ENCODE measurements around the gene TRAPPC3L.

GRCh38 chr6:116561377-116562018 lies 16.0 kb upstream of the TRAPPC3L start:
- TF ChIP-seq CTCF (IDR thresholded peaks at IDR 0.05; ENCODE audit: low read depth, low read length) = peak; percentile 86
- TF ChIP-seq EZH2phosphoT487 (IDR thresholded peaks at IDR 0.05; ENCODE audit: low read depth) = no peak
